GM23338 (cell line): ENCODE data around the gene SNX15. TPM values are rescaled to one million over a fixed set of nuclear protein-coding genes. Genes with fewer than 3 reads are reported as not detected.

Source experiments
- ATAC-seq: fragments of 200-7000 bp; cut with Tn5 transposase; 3 replicates; pipeline ENCODE4 v1.9.1; 2020
- DNase-seq: peaks from one replicate; pipeline ENCODE4 v3.0.0-alpha.2; 2015; ENCODE audit warnings: low spot score
- H2AFZ ChIP-seq: fragments of 200-600 bp; sonication (generic); 2 replicates; pipeline ENCODE4 v1.8.0; 2016; ENCODE audit warnings: antibody characterized with exemption, mild to moderate bottlenecking, moderate library complexity
- H3F3A ChIP-seq: fragments of 200-600 bp; sonication (generic); replicated peaks from 2 replicates; pipeline ENCODE4 v1.8.0; 2017; ENCODE audit warnings: antibody characterized with exemption, mixed run types, low read depth
- H3K27ac ChIP-seq: fragments of 200-600 bp; sonication (generic); 2 replicates; pipeline ENCODE4 v1.6.1; 2016; ENCODE audit warnings: low read depth
- H3K27me3 ChIP-seq: fragments of 200-600 bp; sonication (generic); 2 replicates; pipeline ENCODE4 v1.8.0; 2016; ENCODE audit warnings: mild to moderate bottlenecking, mixed run types, moderate library complexity; ENCODE audit not compliant: insufficient read depth
- H3K36me3 ChIP-seq: fragments of 200-600 bp; sonication (generic); 2 replicates; pipeline ENCODE4 v1.8.0; 2016; ENCODE audit warnings: mild to moderate bottlenecking; ENCODE audit not compliant: insufficient read depth
- H3K4me1 ChIP-seq: fragments of 200-600 bp; sonication (generic); 2 replicates; pipeline ENCODE4 v1.8.0; 2016; ENCODE audit warnings: mild to moderate bottlenecking, moderate library complexity; ENCODE audit not compliant: insufficient read depth
- H3K4me2 ChIP-seq: fragments of 200-600 bp; sonication (generic); 2 replicates; pipeline ENCODE4 v1.7.1; 2017; ENCODE audit warnings: mixed run types
- H3K4me3 ChIP-seq: fragments of 200-600 bp; sonication (generic); 2 replicates; pipeline ENCODE4 v1.6.1; 2016; ENCODE audit warnings: mixed run types
- H3K79me2 ChIP-seq: fragments of 200-600 bp; sonication (generic); replicated peaks from 2 replicates; pipeline ENCODE4 v1.8.0; 2017; ENCODE audit warnings: mild to moderate bottlenecking; ENCODE audit not compliant: insufficient read depth
- H3K9me2 ChIP-seq: fragments of 200-600 bp; sonication (generic); 2 replicates; pipeline ENCODE4 v1.8.0; 2017; ENCODE audit not compliant: insufficient read depth
- H4K20me1 ChIP-seq: fragments of 200-600 bp; sonication (generic); replicated peaks from 2 replicates; pipeline ENCODE4 v1.8.0; 2017; ENCODE audit warnings: mild to moderate bottlenecking; ENCODE audit not compliant: insufficient read depth
- H3K27ac Mint-ChIP-seq: 2 replicates; pipeline ENCODE4 v1.8.0; 2020; ENCODE audit warnings: inconsistent platforms, mild to moderate bottlenecking, moderate library complexity, mixed read lengths
- H3K27me3 Mint-ChIP-seq: 3 replicates; pipeline ENCODE4 v1.8.0; 2022; ENCODE audit warnings: low read depth, mild to moderate bottlenecking, moderate library complexity, mixed read lengths, inconsistent platforms; ENCODE audit not compliant: insufficient read depth, poor library complexity
- H3K36me3 Mint-ChIP-seq: 3 replicates; pipeline ENCODE4 v1.8.0; 2021; ENCODE audit warnings: low read depth, mild to moderate bottlenecking, inconsistent platforms, moderate library complexity, mixed read lengths
- H3K4me1 Mint-ChIP-seq: 3 replicates; pipeline ENCODE4 v1.8.0; 2020; ENCODE audit warnings: mild to moderate bottlenecking, inconsistent platforms, mixed read lengths
- H3K4me3 Mint-ChIP-seq: 3 replicates; pipeline ENCODE4 v1.8.0; 2021; ENCODE audit warnings: moderate library complexity, mild to moderate bottlenecking, inconsistent platforms, mixed read lengths
- H3K9me3 Mint-ChIP-seq: 3 replicates; pipeline ENCODE4 v1.8.0; 2020; ENCODE audit warnings: moderate library complexity, mild to moderate bottlenecking, inconsistent platforms, mixed read lengths
- CREB1 ChIP-seq: fragments of 250-450 bp; sonication (Bioruptor Pico); IDR thresholded peaks from 2 replicates; pipeline ENCODE4 v1.5.0; 2020; ENCODE audit warnings: low read depth, mild to moderate bottlenecking, moderate library complexity
- ETS1 ChIP-seq: IDR thresholded peaks from 2 replicates; pipeline ENCODE4 v1.6.1; 2016; ENCODE audit warnings: antibody characterized with exemption
- EZH2 ChIP-seq: fragments of 200-600 bp; sonication (generic); IDR thresholded peaks from one replicate; pipeline ENCODE4 v1.8.0; 2017; ENCODE audit warnings: antibody characterized with exemption, mild to moderate bottlenecking, low read depth; ENCODE audit not compliant: unreplicated experiment
- EZH2phosphoT487 ChIP-seq: fragments of 200-600 bp; sonication (generic); IDR thresholded peaks from one replicate; pipeline ENCODE4 v1.8.1; 2018; ENCODE audit warnings: antibody characterized with exemption; ENCODE audit not compliant: unreplicated experiment
- JUNB ChIP-seq: IDR thresholded peaks from one replicate; pipeline ENCODE4 v1.6.1; 2016; ENCODE audit warnings: antibody characterized with exemption; ENCODE audit not compliant: unreplicated experiment
- NANOG ChIP-seq: IDR thresholded peaks from 2 replicates; pipeline ENCODE4 v1.6.1; 2016; ENCODE audit warnings: antibody characterized with exemption, borderline replicate concordance
- POLR2AphosphoS5 ChIP-seq: IDR thresholded peaks from 2 replicates; pipeline ENCODE4 v1.6.1; 2016; ENCODE audit warnings: antibody characterized with exemption, low read depth
- STAT1 ChIP-seq: IDR thresholded peaks from one replicate; pipeline ENCODE4 v1.6.1; 2016; ENCODE audit warnings: antibody characterized with exemption; ENCODE audit not compliant: unreplicated experiment
- ZNF114 ChIP-seq: fragments of 250-450 bp; sonication (Bioruptor Pico); IDR thresholded peaks from 2 replicates; pipeline ENCODE4 v1.5.0; 2020; ENCODE audit warnings: mild to moderate bottlenecking, moderate library complexity
- ZNF331 ChIP-seq: fragments of 250-450 bp; sonication (Bioruptor Pico); IDR thresholded peaks from 2 replicates; pipeline ENCODE4 v1.5.0; 2020; ENCODE audit warnings: low read depth, mild to moderate bottlenecking, moderate library complexity
- ZNF462 ChIP-seq: fragments of 250-450 bp; sonication (Bioruptor Pico); IDR thresholded peaks from 2 replicates; pipeline ENCODE4 v1.5.0; 2020; ENCODE audit warnings: mild to moderate bottlenecking, moderate library complexity
- polyA plus RNA-seq: library from polyadenylated mRNA; unstranded; fragments of >200 nt; fragmentation: Nextera tagmentation; extraction: Ambion mirVana; gene quantifications from 2 replicates; pipeline ENCODE4 v1.2.1, GENCODE V29; 2016
- total RNA-seq: library from RNA; depleted of rRNA; stranded (reverse); fragments of >200 nt; shearing (Covaris generic); gene quantifications from 2 replicates; pipeline ENCODE4 v1.2.3, GENCODE V29; 2014
- TF ChIP-seq, protein P1 (sequence below): IDR thresholded peaks from one replicate; pipeline ENCODE4 v1.6.1; 2018; ENCODE audit warnings: antibody characterized with exemption; ENCODE audit not compliant: unreplicated experiment
- TF ChIP-seq, protein P2 (sequence below), 2 experiments: fragments of 200-600 bp in 1 of 2; sonication (generic) in 1 of 2; conservative IDR thresholded peaks; 2 replicates each; pipeline versions ENCODE4 v1.5.1 to v1.6.1; 2016 to 2017; ENCODE audit warnings: antibody characterized with exemption in 2 of 2, low read depth in 2 of 2, mild to moderate bottlenecking in 2 of 2, moderate library complexity in 1 of 2

Gene SNX15
- total and polyA plus RNA-seq, 2 experiments from 2014 or later: 13.0 to 21.4 TPM

- H4K20me1 ChIP-seq: 0 out of 2 replicates have a peak, but pooled peaks cover 1% of the 10 kb centered on the region
- no peaks in the 10 kb centered on the region for H3K9me2 ChIP-seq
- Mint-ChIP-seq H3K36me3 (peaks cover 38% of the 10 kb centered on the region), H3K4me1 (peaks cover 2% of the 10 kb centered on the region; the same call in 1 of the 3 replicates), H3K27me3 (peaks cover 8% of the 10 kb centered on the region), H3K9me3 (no peaks in the 10 kb centered on the region; the same call in 2 of the 3 replicates), H3K27ac (no peak overlapping the region), H3K4me3 (no peak overlapping the region)
- H3F3A ChIP-seq: no peaks in the 10 kb centered on the region
- H2AFZ ChIP-seq: no peak overlapping the region
- H3K27me3 ChIP-seq: no peaks in the 10 kb centered on the region
- DNase-seq (no peak), ATAC-seq (no peak)
- H3K36me3 ChIP-seq: no peaks in the 10 kb centered on the region
- no peak for TF ChIP-seq CREB1 (CRISPR knock-in tag)
- TF ChIP-seq STAT1: no peak
- no peak for TF ChIP-seq ZNF331 (CRISPR knock-in tag)
- no peak for TF ChIP-seq NANOG
- TF ChIP-seq, protein P1, sequence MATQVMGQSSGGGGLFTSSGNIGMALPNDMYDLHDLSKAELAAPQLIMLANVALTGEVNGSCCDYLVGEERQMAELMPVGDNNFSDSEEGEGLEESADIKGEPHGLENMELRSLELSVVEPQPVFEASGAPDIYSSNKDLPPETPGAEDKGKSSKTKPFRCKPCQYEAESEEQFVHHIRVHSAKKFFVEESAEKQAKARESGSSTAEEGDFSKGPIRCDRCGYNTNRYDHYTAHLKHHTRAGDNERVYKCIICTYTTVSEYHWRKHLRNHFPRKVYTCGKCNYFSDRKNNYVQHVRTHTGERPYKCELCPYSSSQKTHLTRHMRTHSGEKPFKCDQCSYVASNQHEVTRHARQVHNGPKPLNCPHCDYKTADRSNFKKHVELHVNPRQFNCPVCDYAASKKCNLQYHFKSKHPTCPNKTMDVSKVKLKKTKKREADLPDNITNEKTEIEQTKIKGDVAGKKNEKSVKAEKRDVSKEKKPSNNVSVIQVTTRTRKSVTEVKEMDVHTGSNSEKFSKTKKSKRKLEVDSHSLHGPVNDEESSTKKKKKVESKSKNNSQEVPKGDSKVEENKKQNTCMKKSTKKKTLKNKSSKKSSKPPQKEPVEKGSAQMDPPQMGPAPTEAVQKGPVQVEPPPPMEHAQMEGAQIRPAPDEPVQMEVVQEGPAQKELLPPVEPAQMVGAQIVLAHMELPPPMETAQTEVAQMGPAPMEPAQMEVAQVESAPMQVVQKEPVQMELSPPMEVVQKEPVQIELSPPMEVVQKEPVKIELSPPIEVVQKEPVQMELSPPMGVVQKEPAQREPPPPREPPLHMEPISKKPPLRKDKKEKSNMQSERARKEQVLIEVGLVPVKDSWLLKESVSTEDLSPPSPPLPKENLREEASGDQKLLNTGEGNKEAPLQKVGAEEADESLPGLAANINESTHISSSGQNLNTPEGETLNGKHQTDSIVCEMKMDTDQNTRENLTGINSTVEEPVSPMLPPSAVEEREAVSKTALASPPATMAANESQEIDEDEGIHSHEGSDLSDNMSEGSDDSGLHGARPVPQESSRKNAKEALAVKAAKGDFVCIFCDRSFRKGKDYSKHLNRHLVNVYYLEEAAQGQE: no peak
- TF ChIP-seq JUNB: no peak
- no peak for TF ChIP-seq ETS1
- TF ChIP-seq, protein P2, sequence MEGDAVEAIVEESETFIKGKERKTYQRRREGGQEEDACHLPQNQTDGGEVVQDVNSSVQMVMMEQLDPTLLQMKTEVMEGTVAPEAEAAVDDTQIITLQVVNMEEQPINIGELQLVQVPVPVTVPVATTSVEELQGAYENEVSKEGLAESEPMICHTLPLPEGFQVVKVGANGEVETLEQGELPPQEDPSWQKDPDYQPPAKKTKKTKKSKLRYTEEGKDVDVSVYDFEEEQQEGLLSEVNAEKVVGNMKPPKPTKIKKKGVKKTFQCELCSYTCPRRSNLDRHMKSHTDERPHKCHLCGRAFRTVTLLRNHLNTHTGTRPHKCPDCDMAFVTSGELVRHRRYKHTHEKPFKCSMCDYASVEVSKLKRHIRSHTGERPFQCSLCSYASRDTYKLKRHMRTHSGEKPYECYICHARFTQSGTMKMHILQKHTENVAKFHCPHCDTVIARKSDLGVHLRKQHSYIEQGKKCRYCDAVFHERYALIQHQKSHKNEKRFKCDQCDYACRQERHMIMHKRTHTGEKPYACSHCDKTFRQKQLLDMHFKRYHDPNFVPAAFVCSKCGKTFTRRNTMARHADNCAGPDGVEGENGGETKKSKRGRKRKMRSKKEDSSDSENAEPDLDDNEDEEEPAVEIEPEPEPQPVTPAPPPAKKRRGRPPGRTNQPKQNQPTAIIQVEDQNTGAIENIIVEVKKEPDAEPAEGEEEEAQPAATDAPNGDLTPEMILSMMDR (conservative IDR thresholded peaks at IDR 0.05; ENCODE audit: low read depth in 2 of 2): no peak
- no peak for TF ChIP-seq EZH2
- no peak for TF ChIP-seq EZH2phosphoT487
- TF ChIP-seq ZNF462 (CRISPR knock-in tag): no peak
- TF ChIP-seq ZNF114: no peak
- TF ChIP-seq POLR2AphosphoS5: no peak
- H3K4me1 ChIP-seq: no peaks in the 10 kb centered on the region
- no peak overlapping the region for H3K4me3 ChIP-seq
- no peaks in the 10 kb centered on the region for H3K79me2 ChIP-seq
- H3K4me2 ChIP-seq: no peak overlapping the region
- H3K27ac ChIP-seq: no peak overlapping the region
These were observed 5.7 kb upstream of the SNX15 start for GRCh38 chr11:65021509-65021908.
